Midbrain (tissue), 1 donor: ENCODE measurements around the gene MGMT.
A peak's percentile ranks its signal among the peaks of the same experiment; 100 is the strongest.

Experiments
- DNase-seq: peaks from one replicate; lab custom pipeline; 2025; lab: John Stamatoyannopoulos, UW

Gene MGMT

GRCh38 chr10:129730272-129730992, 263.4 kb downstream of the MGMT start:
- no peak for DNase-seq

DNA sequence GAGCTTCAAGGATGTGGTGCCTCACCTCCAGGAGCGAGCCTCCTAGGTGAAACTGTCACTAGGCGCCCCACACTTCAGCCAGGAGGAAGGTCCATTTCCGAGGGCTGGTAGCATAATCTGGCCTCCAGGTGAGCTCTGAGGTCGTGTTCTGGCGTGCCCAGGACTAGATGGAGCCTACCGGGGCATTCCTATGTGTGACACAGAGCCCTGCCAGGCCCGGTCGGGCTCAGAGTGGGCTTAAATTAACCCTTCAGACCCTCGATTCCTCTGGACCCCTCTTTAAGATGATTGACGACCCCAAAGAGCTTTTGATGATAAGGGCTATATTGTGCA, 263.9 kb downstream of the MGMT start:
- no peak for DNase-seq

DNA sequence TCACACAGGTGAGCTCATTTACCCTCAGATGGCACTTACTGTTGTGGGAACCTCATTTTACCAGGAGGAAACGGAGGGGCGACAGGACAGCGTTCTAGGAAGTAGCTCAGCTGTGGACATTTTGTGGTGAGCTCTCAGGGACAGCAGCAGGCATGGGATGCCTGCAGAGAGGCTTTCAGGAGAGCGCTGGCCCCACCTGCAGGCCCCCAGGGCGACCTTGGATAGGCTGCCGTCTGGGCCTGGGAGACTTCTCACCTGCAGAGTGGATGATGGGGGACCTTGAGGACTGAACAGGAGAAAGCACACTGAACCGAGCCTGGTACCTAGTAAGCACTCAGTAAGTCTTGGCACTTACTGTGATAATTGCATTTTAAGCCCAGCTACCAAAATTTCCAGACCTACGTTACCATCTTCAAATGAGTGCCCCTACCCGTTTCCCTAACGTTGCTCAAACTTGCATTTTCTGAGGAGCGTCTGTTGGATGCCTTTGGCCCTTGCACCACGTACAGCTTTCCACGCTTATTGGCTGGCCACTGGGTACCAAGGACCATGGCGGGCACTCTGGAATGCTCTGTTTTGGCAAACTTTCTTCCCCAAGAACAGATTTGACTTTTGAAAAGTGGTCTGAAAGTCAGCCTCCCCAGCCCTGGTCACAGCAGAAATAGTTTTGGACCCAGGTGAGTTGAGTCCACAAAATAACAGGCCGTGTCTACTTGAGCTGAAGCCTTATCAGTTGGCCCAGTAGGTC, 273.7 kb downstream of the MGMT start:
- no peak for DNase-seq

DNA sequence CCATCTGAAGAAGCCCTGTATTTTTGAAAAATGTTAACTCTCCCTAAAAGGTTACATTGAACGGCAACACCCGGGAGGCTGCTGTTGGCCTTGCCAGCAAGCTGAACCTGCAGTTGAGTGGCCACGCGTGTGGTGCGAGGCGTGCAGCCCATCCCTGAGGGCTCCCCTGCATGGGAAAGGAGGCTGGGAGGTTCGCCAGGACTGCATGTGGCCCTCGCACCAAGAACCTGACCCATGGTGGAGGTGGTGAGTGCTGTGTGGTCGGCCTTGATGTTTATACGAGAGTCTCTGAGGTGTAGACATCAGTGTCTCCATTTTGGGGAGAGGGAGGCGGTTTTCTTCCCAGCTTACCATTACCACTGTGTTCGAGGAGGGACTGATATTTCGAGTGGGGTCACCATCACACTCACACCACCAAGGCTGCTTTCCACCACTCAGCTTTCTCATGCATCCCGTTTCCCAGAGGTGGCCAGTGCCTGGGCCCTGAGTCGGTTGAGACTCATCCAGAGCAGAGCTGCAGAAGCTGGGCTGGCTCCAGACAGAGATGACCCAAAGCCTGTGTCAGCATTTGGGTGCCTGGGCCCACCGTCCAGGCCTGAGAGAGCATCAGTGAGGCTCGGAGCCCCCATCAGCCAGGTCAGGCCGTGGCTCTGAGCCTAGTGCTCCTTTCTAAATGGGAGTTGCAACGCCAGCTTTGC, 274.4 kb downstream of the MGMT start:
- no peak for DNase-seq

- DNase-seq: no peak
These were observed 275.1 kb downstream of the MGMT start for GRCh38 chr10:129741978-129742741.

- no peak for DNase-seq
These were observed 275.9 kb downstream of the MGMT start for GRCh38 chr10:129742742-129743550.

- no peak for DNase-seq
These were observed 276.7 kb downstream of the MGMT start for GRCh38 chr10:129743738-129744133.

DNA sequence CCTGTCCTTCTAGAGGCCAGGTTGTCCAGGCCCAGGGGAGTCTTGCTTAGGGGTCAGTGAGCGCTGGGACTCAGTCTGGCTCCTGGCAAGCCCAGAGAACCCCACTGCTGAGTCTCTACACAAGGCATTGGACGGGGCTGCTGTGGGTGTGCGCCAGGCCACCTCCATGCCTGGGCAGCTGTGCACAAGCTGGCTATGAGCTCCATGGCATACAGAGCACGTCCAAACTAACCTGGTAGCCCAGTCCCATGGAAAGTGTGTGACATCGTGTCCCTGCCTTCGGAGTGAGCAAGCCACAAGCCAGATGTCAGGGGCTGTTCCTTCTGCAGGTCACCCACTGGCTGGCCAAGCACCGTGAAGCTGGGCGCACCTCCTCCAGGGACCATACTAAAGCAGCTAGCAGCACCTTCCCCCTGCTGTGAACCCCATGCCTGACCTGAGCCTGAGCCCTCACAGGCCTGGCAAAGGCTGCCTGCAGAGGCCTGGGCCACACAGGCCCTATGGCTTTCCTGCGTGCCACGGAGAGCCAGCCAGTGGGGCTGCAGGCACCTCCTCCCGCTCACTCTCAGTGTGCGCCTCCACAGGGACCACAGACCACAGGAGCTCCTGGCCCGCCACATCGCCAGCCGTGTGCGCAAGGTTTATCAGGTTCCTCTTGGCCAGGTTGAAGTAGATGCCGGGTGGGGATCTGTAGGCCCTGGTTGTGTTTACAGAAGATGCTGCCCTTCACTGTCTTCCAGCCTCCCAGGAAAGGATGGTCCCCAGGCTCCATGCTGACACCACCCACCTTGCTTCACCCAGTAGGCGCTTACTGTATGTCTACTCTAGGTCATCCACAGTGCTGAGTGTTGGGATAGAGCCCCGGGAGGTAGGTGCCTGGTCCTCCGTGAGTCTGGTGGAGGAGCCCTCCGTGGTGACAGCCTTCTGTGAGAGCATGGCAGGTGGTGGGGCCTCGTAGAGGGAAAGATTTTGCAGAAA, 277.4 kb downstream of the MGMT start:
- no peak for DNase-seq

GRCh38 chr10:129745186-129745750, 278.2 kb downstream of the MGMT start:
- no peak for DNase-seq

DNA sequence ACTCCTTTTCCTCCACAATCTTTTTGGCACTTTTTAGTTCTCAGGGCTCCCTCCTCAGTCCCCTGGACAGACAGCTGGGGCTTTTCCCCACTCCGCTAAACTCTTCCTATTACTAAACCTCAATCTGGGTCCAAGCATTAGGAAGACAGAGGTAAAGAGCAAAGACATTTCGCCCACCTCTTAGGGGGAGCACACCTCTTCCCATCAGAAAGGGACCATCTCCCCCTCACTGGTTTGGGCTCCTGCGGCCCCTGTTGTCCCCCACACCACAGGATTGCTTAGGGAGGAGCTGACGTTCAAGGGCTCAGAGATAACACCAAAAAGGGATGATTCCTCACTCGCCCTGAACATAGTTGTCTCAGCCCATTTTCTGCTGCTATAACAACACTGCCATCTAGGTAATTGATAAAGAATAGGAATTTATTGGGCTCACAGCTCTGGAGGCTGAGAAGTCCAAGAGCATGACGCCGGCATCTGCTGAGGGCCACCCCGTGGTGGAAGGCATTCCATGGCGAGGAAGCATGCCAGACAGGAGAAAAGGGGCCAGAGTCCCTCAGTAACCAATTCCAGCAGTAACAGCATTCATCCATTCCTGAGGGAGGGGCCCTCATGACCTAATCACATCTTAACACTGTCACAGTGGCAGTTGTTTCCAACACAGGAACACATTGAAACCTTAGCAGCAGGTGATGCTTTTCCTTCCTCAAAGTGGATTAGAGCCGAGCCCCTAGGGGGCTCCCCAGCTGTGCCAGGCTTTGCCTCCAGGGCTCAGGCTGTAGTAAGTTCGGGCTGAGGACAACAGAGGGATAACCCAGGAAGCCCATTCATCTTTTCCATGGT, 287.4 kb downstream of the MGMT start:
- no peak for DNase-seq

DNA sequence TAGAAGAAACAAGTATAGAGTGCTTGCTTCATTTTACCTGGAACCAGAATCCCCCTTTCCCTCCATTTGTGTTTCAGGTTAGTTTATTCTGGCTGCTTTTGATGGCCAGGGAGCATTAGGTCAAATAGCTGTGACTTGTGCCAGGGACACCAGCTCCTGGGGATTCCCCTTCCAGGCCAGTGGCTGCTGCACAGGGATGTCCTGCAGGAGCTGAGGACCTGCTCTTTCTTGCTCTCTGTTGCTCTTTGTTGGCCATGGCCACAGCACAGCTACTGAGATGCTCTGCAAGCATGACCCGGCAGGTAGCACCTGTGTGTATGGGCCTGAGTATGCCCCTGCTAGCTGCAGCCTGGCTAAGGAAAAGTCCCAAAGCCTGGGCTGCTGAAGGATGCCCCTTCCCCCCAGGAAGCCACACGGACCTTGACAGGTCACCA, 288.1 kb downstream of the MGMT start:
- DNase-seq: no peak

DNA sequence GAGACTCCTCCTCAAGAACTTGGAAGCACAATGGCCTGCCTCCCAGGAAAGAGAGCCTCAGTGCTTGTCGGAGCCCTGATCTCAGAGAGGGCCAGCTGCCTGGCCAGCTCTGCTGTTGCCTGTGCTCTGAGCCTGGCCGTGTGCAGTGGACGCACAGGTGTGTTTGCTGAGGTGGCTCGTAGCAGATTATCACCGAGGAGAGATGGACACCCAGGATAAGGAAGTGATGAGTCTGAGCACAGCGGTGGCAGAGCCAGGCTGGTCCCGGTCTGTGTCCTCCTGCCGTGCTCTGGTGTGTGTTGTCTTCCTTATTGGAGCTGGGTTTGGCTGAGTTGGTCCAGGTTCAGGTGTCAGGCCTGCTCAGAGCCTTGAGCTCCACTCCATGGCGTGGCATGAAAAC, 288.6 kb downstream of the MGMT start:
- no peak for DNase-seq

DNA sequence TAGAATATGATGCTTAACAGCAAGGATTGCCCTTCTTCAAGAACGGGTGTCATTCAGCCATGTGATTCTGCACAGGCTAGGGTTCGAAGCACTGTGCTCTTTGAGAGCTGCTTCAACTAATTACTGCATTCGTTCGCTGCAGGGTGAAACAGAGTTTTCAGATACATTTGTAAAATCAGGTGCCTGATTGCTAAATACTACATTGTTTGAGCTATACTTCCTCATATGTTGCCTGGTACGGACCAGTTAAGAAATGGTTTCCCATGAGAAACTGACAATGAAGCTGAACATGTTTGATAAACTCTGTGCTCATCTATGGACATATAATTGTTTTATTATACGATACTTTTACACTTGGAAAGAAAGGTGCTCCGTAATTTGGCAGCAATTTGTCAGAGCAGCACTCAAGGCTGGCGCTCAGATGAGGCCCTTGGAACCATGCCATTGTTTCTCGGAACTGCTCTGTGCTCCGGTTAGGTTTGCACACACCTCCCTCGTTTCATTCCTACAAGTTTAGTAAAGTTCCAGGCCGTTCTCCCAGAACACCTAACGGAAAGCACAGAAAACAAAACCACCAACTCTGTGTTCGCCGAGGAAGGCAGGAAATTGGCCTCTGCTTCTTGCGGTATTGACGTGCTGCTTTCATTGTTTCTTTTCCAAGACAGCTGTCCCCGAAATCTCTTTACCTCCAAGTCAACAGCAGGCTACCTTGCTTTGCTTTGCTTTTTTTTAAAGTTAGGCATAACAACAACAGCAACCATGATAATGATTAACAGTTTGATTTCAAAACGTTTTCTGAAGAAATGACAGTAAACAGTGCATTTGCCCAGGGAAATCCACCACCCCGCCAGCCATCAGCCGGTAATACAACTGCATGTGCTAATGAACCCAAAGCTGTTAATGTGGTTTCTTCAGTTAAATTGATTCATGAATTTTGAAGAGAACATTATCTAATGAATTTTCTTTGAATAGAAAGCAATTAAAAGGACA, 290.2 kb downstream of the MGMT start:
- DNase-seq: peak; percentile 38

DNA sequence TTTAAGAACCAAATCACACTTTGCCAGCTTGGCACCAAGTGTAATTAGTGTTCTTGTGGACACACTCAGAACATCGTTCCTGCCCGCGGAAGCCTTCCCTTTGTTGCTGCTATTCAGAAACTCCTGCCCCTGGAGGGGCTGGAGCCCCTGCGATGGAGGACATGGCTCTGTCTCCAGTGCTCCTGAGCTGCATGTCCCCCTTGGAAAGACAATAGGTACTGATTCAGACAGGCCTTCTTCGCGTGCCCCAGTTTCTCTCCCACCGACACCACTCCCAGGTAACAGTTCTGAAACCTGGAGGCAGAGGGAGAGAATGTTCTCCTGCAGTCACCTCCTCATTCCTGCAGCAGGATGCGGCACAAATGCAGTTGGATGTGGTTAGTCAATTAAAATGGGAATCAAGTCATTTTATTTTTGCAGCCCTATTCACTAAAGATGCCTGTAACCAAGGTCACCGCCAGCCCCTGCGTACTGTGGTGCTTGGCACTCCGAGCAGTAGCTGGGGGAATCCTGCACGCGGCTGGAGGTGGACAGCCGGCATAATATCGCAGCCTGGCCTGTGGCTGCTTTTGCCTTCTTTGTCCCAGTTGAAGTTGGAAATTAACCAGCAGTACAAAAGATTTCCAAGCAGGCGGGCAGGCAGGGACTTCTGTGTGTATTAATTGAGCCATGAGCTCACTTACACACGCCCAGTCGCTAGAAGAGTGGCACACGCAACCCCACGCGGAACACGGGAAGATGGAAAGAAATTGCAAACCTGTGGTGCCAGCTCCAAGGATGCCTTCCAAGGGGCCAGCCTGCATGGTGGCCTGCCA, 291.4 kb downstream of the MGMT start:
- DNase-seq: no peak

- no peak for DNase-seq
These were observed 292.4 kb downstream of the MGMT start for GRCh38 chr10:129759214-129760002.

DNA sequence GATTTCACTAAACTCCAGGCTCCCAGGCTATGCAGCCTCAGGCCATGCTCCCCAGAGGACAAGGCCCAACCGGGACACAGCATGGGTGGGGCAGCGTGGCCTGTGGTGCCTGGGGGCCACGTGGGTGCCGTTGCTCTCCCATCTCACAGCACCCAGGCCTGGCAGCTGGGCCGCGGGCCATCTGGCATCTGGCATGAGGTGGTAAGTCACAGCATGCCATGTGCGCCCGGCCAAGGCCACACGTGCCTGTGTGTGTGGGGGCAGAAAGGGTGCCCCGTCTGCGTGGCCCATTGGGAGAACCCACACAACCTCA, 292.9 kb downstream of the MGMT start:
- DNase-seq: no peak
